Measurements from ENCODE around the gene CD4. TPM values are rescaled to one million over a fixed set of nuclear protein-coding genes. Genes with fewer than 3 reads are reported as not detected.
A peak's percentile ranks its signal among the peaks of the same experiment; 100 is the strongest.

The CD4 gene
- total RNA-seq, 2 experiments from 2014 or later: 219 to 227 TPM

DNA sequence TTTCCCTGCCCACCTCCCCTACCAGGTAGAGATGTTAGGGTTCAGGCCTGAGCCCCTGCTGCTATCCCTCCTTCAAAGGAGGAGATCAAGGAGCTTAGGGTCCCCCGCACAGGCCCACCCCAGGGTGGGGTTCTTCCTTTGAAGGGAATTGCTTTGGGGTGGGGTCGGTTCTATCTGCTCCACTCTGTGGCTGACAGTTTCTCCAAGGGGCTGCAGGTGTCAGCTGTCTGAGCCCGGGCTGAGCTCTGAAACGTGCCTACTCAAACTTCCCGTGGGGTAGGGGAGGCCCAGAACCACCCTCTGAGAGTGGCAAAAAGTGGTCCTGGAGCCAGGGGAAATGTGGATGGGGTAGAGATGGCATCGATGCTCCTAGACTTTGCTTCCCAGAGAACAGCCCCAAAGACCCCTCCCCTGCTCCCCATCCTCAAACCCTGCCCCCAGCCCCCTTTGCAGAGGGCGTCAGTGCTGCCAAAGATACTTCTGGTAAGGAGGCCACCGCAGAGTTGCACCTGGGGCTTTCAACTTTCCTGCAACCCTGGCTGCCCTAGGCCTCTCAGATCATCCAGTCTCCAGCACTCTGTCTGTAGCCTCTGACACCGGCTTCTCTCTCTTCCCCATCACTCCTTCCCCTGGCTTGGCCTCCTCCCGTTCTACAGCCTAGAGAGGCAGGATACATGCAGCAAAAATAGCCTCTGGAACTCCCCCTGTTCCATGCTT is 6.3 kb upstream of the CD4 start:
- no peaks in the 10 kb centered on the region for H3K36me3 Mint-ChIP-seq (ENCODE audit: low read depth)
- peak overlapping the region; percentile 82 for H3K27ac Mint-ChIP-seq
- H3K4me3 Mint-ChIP-seq: no peak overlapping the region
- peaks cover 71% of the 10 kb centered on the region for H3K4me1 Mint-ChIP-seq
- no peaks in the 10 kb centered on the region for H3K27me3 Mint-ChIP-seq
- no peak for DNase-seq
- H3K9me3 Mint-ChIP-seq: no peaks in the 10 kb centered on the region
- CTCF ChIA-PET: interaction anchor here (1.5 to 14.2 kb wide), 6 partner anchors 9 to 62 kb away, joined by 3 to 120 read pairs (median 8); partner anchors contain the start of gene PTMS
- POLR2A ChIA-PET: no interaction called here

GRCh38 chr12:6783828-6784227 is 5.5 kb upstream of the CD4 start:
- H3K27me3 Mint-ChIP-seq: no peaks in the 10 kb centered on the region
- no peak overlapping the region for H3K4me3 Mint-ChIP-seq
- H3K9me3 Mint-ChIP-seq: no peaks in the 10 kb centered on the region
- ChIA-PET CTCF (interaction anchor here (1.2 to 14.2 kb wide), 7 partner anchors 8 to 51 kb away, joined by 4 to 120 read pairs (median 7); partner anchors contain the start of genes MLF2 and PTMS), POLR2A (no interaction called here)
- DNase-seq: no peak
- H3K36me3 Mint-ChIP-seq (ENCODE audit: low read depth): no peaks in the 10 kb centered on the region
- no peak overlapping the region for H3K27ac Mint-ChIP-seq
- peaks cover 72% of the 10 kb centered on the region for H3K4me1 Mint-ChIP-seq

GRCh38 chr12:6784296-6784695 is 5.0 kb upstream of the CD4 start:
- Mint-ChIP-seq H3K27ac (no peak overlapping the region), H3K4me3 (no peak overlapping the region), H3K27me3 (no peaks in the 10 kb centered on the region), H3K9me3 (no peaks in the 10 kb centered on the region), H3K4me1 (peaks cover 72% of the 10 kb centered on the region), H3K36me3 (ENCODE audit: low read depth) (no peaks in the 10 kb centered on the region)
- ChIA-PET POLR2A (no interaction called here), CTCF (interaction anchor here (1.2 to 14.2 kb wide), 6 partner anchors 8 to 50 kb away, joined by 4 to 120 read pairs (median 6); partner anchors contain the start of genes MLF2 and PTMS)
- DNase-seq: no peak

DNA sequence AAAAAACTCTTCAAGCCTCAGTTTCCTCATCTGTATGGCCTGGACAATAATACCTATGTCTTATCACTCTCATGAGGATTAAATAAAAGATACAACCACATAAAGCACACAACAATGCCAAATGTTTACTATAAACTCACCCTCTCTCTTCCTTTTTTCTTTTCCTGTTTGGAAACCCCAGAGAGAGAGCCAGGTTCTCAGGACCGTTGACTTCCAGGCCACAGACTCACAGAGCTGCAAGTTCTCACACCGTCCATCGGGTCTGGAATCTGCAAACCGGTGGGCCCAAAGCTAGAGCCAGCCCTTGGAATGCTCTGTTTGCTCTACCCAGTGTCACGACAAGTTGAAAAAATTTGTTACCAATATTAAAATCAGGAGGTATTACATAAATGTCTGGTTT is 4.6 kb upstream of the CD4 start:
- no peak overlapping the region for H3K27ac Mint-ChIP-seq
- H3K27me3 Mint-ChIP-seq: no peaks in the 10 kb centered on the region
- ChIA-PET CTCF (interaction anchor here (0.6 to 14.2 kb wide), 7 partner anchors 7 to 60 kb away, joined by 3 to 120 read pairs (median 6); partner anchors contain the start of genes MLF2 and PTMS), POLR2A (no interaction called here)
- H3K4me1 Mint-ChIP-seq: peaks cover 68% of the 10 kb centered on the region
- no peaks in the 10 kb centered on the region for H3K9me3 Mint-ChIP-seq
- H3K36me3 Mint-ChIP-seq (ENCODE audit: low read depth): peaks cover 2% of the 10 kb centered on the region
- no peak overlapping the region for H3K4me3 Mint-ChIP-seq
- DNase-seq: no peak

DNA sequence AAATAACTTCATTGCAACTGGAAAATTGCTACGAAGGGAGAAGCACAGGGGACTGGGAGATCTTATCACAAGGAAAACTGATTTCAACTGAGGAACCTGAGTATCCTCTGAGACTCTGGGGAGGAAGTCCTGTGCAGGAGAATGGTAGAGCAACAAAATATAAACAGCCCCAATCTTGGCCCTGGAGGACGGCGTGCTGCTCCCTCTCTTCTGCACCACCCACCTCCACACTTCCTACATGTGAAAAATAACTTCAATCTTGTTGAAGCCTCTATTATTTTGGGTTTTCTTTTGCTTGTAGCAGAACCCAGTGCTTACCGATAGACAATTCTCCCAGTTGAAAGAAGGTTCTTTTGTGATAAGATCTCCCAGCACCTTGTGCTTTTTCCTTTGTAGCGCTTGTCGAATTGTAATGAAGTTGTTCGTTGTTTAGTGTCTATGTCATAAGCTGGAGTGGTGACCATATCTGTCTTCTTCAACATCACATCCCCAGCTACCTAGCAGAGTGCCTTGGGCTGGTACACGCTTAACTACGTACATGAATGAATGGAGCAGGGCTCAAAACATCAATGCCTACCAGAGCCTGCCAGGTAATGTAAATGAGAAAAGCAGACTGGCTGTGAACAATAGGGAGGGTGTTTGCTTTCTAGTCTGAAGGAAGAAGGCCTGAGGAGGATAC is 2.8 kb upstream of the CD4 start:
- H3K9me3 Mint-ChIP-seq: no peaks in the 10 kb centered on the region
- peak overlapping the region; percentile 89 for H3K27ac Mint-ChIP-seq
- POLR2A ChIA-PET: no interaction called here
- H3K36me3 Mint-ChIP-seq (ENCODE audit: low read depth): peaks cover 5% of the 10 kb centered on the region
- peaks cover 58% of the 10 kb centered on the region for H3K4me1 Mint-ChIP-seq
- CTCF ChIA-PET: interaction anchor here (0.6 to 14.2 kb wide), 9 partner anchors 8 to 157 kb away, joined by 3 to 120 read pairs (median 3); partner anchors contain the start of genes C12orf57, COPS7A, PTMS and RNU7-1
- no peak for DNase-seq
- no peaks in the 10 kb centered on the region for H3K27me3 Mint-ChIP-seq
- peak overlapping the region; percentile 18 for H3K4me3 Mint-ChIP-seq

GRCh38 chr12:6787309-6787708 is 2.0 kb upstream of the CD4 start:
- Mint-ChIP-seq H3K27ac (peak overlapping the region; percentile 89), H3K4me3 (no peak overlapping the region), H3K9me3 (no peaks in the 10 kb centered on the region), H3K27me3 (no peaks in the 10 kb centered on the region), H3K36me3 (ENCODE audit: low read depth) (peaks cover 11% of the 10 kb centered on the region), H3K4me1 (peaks cover 61% of the 10 kb centered on the region)
- ChIA-PET CTCF (interaction anchor here (0.6 to 14.2 kb wide), 9 partner anchors 8 to 210 kb away, joined by 3 to 120 read pairs (median 3); partner anchors contain the start of genes C12orf57, COPS7A, PTMS and RNU7-1), POLR2A (no interaction called here)
- DNase-seq: no peak

DNA sequence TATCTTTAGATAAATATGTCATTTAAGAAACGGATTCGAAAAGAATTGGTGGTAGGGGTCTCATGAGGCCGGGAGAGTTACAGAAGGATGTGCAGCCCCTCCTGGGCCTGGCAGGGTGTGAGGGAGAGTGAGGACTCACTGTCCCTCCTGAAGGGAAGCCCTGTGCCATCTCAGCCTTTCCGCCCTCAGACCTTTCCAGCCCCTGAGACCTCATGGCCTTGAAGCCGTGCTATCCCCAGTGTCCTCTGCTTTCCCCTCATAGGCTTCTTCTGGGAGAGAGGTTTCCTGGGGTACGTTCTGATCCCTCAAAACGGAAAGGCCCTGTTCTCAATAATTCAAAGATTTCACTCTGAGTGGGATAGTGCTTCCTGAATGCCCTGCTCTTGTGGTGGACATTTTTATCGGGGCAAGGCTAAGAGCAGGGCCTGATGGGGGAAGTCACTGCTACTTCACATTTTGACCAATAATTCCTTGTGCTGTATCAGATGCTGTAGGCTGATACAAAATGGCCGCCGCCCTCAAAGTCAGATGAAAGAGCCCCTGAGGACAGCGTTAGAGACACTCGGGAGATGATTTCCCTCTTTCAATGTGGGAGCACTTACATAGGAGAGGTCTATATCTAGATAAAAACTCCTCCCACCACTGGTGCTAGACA is 1.3 kb downstream of the CD4 start:
- H3K27ac Mint-ChIP-seq: peak overlapping the region; percentile 95
- POLR2A ChIA-PET: no interaction called here
- peaks cover 61% of the 10 kb centered on the region for H3K4me1 Mint-ChIP-seq
- peak; percentile 63 for DNase-seq
- CTCF ChIA-PET: interaction anchor here (1.1 to 3.1 kb wide), 7 partner anchors 7 to 240 kb away, joined by 3 to 23 read pairs (median 9); partner anchors contain the start of gene PTMS
- peak overlapping the region; percentile 95 for H3K4me3 Mint-ChIP-seq
- peaks cover 22% of the 10 kb centered on the region for H3K36me3 Mint-ChIP-seq (ENCODE audit: low read depth)
- no peaks in the 10 kb centered on the region for H3K9me3 Mint-ChIP-seq
- H3K27me3 Mint-ChIP-seq: no peaks in the 10 kb centered on the region

GRCh38 chr12:6791931-6792520 is 2.7 kb downstream of the CD4 start:
- H3K4me3 Mint-ChIP-seq: peak overlapping the region; percentile 95
- POLR2A ChIA-PET: interaction anchor here (0.6 to 0.9 kb wide), 2 partner anchors 61 to 103 kb away, joined by 3 to 5 read pairs; partner anchors contain the start of gene ZNF384
- no peaks in the 10 kb centered on the region for H3K9me3 Mint-ChIP-seq
- no peak for DNase-seq
- no peaks in the 10 kb centered on the region for H3K27me3 Mint-ChIP-seq
- H3K27ac Mint-ChIP-seq: peak overlapping the region; percentile 95
- H3K36me3 Mint-ChIP-seq (ENCODE audit: low read depth): peaks cover 32% of the 10 kb centered on the region
- peaks cover 57% of the 10 kb centered on the region for H3K4me1 Mint-ChIP-seq
- CTCF ChIA-PET: interaction anchor here (1.0 to 2.8 kb wide), 16 partner anchors 9 to 241 kb away, joined by 3 to 19 read pairs (median 7); partner anchors contain the start of genes COPS7A, MLF2, PTMS and SPSB2

- no peaks in the 10 kb centered on the region for H3K27me3 Mint-ChIP-seq
- H3K27ac Mint-ChIP-seq: peak overlapping the region; percentile 95
- CTCF ChIA-PET: interaction anchor here (0.9 to 2.8 kb wide), 16 partner anchors 9 to 222 kb away, joined by 3 to 19 read pairs (median 7); partner anchors contain the start of genes COPS7A, MLF2, PTMS and SPSB2
- H3K4me1 Mint-ChIP-seq: peaks cover 58% of the 10 kb centered on the region
- peak; percentile 78 for DNase-seq
- peaks cover 38% of the 10 kb centered on the region for H3K36me3 Mint-ChIP-seq (ENCODE audit: low read depth)
- POLR2A ChIA-PET: interaction anchor here (0.7 to 0.9 kb wide), 2 partner anchors 11 to 103 kb away, joined by 3 to 5 read pairs; partner anchors contain the start of gene ZNF384
- H3K9me3 Mint-ChIP-seq: no peaks in the 10 kb centered on the region
- peak overlapping the region; percentile 95 for H3K4me3 Mint-ChIP-seq
These were observed 3.3 kb downstream of the CD4 start for GRCh38 chr12:6792522-6793201.

DNA sequence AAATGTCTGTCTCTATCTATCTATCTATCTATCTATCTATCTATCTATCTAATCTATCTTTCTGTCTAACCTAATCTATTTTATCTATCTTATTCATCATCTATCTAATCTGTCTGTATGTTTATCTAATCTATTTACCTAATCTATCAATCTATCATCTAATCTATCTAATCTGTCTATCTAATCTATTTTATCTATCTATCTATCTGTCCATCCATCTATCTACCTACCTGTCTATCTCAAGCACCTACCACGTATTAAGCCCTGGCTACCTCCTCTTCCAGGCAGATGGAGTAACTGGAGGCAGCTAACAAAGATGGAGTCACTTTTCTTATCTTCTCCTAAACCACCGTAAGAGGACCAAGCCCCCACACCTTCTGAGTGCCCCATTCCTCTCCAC is 5.8 kb downstream of the CD4 start:
- Mint-ChIP-seq H3K27ac (no peak overlapping the region), H3K27me3 (no peaks in the 10 kb centered on the region), H3K9me3 (no peaks in the 10 kb centered on the region), H3K4me1 (peaks cover 57% of the 10 kb centered on the region), H3K36me3 (ENCODE audit: low read depth) (peaks cover 57% of the 10 kb centered on the region), H3K4me3 (no peak overlapping the region)
- no peak for DNase-seq
- CTCF ChIA-PET: interaction anchor here (0.9 to 1.4 kb wide), 3 partner anchors 8 to 13 kb away, joined by 3 read pairs; no protein-coding TSS in a partner anchor
- POLR2A ChIA-PET: interaction anchor here (1.1 kb wide), 1 partner anchor 193 kb away, joined by 3 read pairs; no protein-coding TSS in a partner anchor

DNA sequence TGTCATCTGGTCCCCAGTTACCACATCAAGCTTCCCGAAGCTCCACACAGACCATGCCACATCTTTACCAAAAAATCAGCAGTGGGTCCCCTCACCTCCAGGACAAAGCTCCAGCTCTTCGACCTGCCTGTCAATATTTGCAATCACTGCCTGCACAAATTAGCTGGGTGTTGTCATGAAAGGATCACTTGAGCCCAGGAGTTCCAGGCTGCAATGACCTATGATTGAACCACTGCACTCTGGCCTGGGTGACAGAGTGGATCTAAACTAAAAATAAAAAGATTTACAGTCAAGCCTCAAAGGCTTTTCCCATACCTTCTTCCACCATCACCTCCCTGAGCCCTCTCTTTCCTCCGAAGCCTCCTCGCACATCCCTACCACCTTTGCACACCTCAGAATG is 7.2 kb downstream of the CD4 start:
- Mint-ChIP-seq H3K27me3 (no peaks in the 10 kb centered on the region), H3K9me3 (no peaks in the 10 kb centered on the region), H3K4me3 (no peak overlapping the region), H3K27ac (peak overlapping the region; percentile 21), H3K4me1 (peaks cover 55% of the 10 kb centered on the region), H3K36me3 (ENCODE audit: low read depth) (peaks cover 55% of the 10 kb centered on the region)
- ChIA-PET CTCF (interaction anchor here (0.8 to 1.4 kb wide), 2 partner anchors 8 to 14 kb away, joined by 3 to 5 read pairs; no protein-coding TSS in a partner anchor), POLR2A (no interaction called here)
- DNase-seq: no peak
